ENCODE results near the gene KCNH2. TPM values are rescaled to one million over a fixed set of nuclear protein-coding genes. Genes with fewer than 3 reads are reported as not detected.
A peak's percentile ranks its signal among the peaks of the same experiment; 100 is the strongest.

The KCNH2 gene
- total RNA-seq, 2 experiments from 2014 or later: not detected

DNA sequence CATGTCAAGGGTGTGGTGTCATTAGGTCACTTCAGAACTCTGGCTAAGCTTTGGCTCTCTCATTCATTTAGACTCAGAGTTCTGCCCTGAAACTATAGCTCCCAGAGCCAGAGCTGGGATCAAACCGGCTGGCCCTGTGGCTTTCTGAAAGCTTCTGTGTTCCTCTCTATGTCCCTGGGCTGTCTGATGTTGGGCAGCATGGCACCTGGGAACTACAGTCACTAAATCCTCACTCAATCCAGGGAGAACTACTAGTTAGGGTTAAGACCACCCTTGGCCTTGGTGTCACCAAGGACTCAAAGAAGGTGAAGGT is 32.9 kb upstream of the KCNH2 start:
- peak overlapping the region; percentile 57 for H3K4me3 Mint-ChIP-seq
- H3K9me3 Mint-ChIP-seq (ENCODE audit: insufficient read depth): no peaks in the 10 kb centered on the region
- H3K27me3 Mint-ChIP-seq (ENCODE audit: low read depth): no peaks in the 10 kb centered on the region
- no peak for ATAC-seq
- H3K36me3 Mint-ChIP-seq (ENCODE audit: low read depth): peaks cover 9% of the 10 kb centered on the region
- peak overlapping the region; percentile 91 for H3K27ac Mint-ChIP-seq
- ChIA-PET CTCF (interaction anchor here (0.8 to 6.4 kb wide), 12 partner anchors 9 to 132 kb away, joined by 3 to 35 read pairs (median 5); partner anchors contain the start of gene ABCB8), POLR2A (interaction anchor here (0.8 kb wide), 1 partner anchor 11 kb away, joined by 3 read pairs; no protein-coding TSS in a partner anchor)
- DNase-seq: no peak
- H3K4me1 Mint-ChIP-seq (ENCODE audit: low read depth): peaks cover 82% of the 10 kb centered on the region

DNA sequence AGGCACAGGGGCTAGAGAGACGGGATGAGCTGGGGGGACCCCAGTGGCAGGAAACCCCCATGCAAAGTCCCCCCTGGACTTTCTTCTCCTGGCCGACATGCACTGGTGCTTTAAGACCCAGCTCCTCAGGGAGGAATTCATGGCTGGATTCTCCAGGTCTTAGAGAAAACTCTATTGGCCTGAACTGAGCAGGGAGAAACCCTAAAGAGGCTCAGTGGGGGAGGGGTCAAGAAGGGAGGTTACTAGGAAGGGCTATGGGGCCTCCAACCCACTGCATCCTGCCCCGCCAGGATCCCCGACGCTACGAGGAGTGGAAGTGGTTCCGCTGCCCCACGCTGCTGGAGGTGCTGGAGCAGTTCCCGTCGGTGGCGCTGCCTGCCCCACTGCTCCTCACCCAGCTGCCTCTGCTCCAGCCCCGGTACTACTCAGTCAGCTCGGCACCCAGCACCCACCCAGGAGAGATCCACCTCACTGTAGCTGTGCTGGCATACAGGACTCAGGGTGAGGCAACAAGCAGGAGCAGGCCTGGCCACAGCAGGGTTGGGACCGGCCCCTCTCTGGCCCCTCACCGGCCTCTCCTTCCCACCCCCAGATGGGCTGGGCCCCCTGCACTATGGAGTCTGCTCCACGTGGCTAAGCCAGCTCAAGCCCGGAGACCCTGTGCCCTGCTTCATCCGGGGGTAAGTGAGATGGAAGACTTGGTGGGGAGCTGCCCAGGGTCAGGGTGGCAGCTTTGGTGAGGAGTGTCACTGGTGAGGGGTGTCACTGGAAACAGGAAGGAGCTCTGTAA is 32.4 kb upstream of the KCNH2 start:
- Mint-ChIP-seq H3K4me3 (peak overlapping the region; percentile 57), H3K36me3 (ENCODE audit: low read depth) (peaks cover 9% of the 10 kb centered on the region), H3K27ac (peak overlapping the region; percentile 91), H3K27me3 (ENCODE audit: low read depth) (no peaks in the 10 kb centered on the region), H3K4me1 (ENCODE audit: low read depth) (peaks cover 79% of the 10 kb centered on the region), H3K9me3 (ENCODE audit: insufficient read depth) (no peaks in the 10 kb centered on the region)
- DNase-seq (peak; percentile 59), ATAC-seq (peak; percentile 15)
- POLR2A ChIA-PET: interaction anchor here (0.7 to 1.5 kb wide), 3 partner anchors 12 to 222 kb away, joined by 3 read pairs; partner anchors contain the start of genes ABCB8 and CHPF2
- CTCF ChIA-PET: interaction anchor here (0.8 to 6.4 kb wide), 14 partner anchors 8 to 132 kb away, joined by 3 to 50 read pairs (median 5); partner anchors contain the start of gene ABCB8

DNA sequence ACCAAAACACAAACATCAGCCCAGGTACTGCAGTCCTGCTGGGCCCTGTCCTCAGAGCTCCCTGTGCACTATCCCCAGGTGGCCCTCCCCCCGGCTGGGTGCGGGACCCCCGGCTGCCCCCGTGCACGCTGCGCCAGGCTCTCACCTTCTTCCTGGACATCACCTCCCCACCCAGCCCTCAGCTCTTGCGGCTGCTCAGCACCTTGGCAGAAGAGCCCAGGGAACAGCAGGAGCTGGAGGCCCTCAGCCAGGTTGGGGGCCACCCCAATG is 31.9 kb upstream of the KCNH2 start:
- ChIA-PET CTCF (interaction anchor here (1.0 to 6.4 kb wide), 8 partner anchors 8 to 112 kb away, joined by 4 to 50 read pairs (median 10); partner anchors contain the start of gene ABCB8), POLR2A (interaction anchor here (0.7 to 1.5 kb wide), 2 partner anchors 18 to 222 kb away, joined by 3 read pairs; partner anchors contain the start of genes ABCB8 and CHPF2)
- ATAC-seq (no peak), DNase-seq (no peak)
- Mint-ChIP-seq H3K4me3 (peak overlapping the region; percentile 57), H3K27me3 (ENCODE audit: low read depth) (no peaks in the 10 kb centered on the region), H3K36me3 (ENCODE audit: low read depth) (peaks cover 4% of the 10 kb centered on the region), H3K9me3 (ENCODE audit: insufficient read depth) (no peaks in the 10 kb centered on the region), H3K27ac (peak overlapping the region; percentile 91), H3K4me1 (ENCODE audit: low read depth) (peaks cover 74% of the 10 kb centered on the region)

DNA sequence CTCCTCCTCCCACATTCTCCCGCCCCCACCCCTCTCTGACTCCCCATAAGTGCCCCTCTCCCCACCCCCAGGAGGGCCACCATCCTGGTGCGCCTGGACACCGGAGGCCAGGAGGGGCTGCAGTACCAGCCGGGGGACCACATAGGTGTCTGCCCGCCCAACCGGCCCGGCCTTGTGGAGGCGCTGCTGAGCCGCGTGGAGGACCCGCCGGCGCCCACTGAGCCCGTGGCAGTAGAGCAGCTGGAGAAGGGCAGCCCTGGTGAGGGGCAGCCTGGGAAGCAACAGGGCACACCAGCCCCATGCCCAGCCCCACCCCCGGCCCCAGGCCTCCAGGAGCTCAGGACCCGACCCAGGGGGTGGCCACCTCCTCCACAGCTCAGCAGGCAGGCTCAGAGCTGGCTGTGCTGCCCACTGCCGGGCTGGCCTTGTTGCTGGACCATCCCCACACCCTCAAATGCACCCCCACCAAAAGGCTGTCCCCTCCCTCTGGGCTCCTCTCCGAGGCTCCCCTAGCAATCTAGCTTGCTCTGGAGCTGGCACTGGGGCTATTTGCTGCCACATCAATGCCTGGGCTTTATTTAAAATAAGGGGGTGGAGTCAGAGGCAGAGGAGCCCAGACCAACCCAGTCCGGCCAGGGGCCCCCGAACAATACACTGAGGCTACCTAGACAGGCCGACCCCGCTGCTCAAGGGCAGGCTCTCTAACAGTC is 31.4 kb upstream of the KCNH2 start:
- ChIA-PET CTCF (interaction anchor here (1.0 to 6.4 kb wide), 10 partner anchors 9 to 111 kb away, joined by 4 to 50 read pairs (median 11); partner anchors contain the start of gene ABCB8), POLR2A (interaction anchor here (1.4 to 1.5 kb wide), 2 partner anchors 9 to 19 kb away, joined by 3 read pairs; partner anchors contain the start of gene ABCB8)
- Mint-ChIP-seq H3K9me3 (ENCODE audit: insufficient read depth) (no peaks in the 10 kb centered on the region), H3K27ac (peak overlapping the region; percentile 49), H3K4me1 (ENCODE audit: low read depth) (peaks cover 69% of the 10 kb centered on the region), H3K27me3 (ENCODE audit: low read depth) (no peaks in the 10 kb centered on the region), H3K36me3 (ENCODE audit: low read depth) (peaks cover 2% of the 10 kb centered on the region), H3K4me3 (peak overlapping the region; percentile 76)
- ATAC-seq (no peak), DNase-seq (no peak)

DNA sequence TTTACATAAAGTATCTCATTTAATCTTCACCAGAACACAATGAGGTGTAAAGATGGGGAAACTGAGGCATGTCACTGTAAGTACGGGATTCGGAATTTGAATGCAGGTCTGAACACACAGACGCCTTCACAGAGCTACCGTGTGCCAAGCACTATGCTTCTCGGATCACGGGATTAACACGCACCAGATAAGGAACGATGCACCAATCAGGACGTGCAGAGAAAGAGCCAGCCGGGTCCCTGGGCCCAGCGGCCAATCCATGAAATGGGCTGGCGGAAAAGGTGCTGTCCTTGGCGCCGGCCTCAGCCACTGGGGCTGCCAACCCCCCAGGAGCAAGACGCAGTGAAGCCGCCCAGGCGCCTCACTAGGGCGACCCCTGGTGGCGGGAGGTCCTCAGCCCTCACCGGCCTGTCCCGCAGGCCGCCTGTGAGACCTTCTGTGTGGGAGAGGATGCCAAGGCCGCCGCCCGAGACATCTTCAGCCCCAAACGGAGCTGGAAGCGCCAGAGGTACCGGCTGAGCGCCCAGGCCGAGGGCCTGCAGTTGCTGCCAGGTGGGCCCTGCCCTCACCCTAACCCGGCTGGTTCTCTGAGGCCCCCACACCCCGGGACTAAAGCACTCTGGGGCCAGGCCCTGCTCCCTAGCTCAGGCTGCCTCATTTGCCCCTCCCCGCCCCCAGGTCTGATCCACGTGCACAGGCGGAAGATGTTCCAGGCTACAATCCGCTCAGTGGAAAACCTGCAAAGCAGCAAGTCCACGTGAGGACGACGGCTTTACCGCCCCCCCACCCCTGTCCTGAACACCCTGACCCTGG is 30.6 kb upstream of the KCNH2 start:
- ChIA-PET POLR2A (interaction anchor here (0.8 to 1.5 kb wide), 6 partner anchors 9 to 20 kb away, joined by 3 read pairs; partner anchors contain the start of gene ABCB8), CTCF (interaction anchor here (0.7 to 6.4 kb wide), 18 partner anchors 9 to 236 kb away, joined by 3 to 50 read pairs (median 6); partner anchors contain the start of genes ABCB8 and TMUB1)
- Mint-ChIP-seq H3K27ac (peak overlapping the region; percentile 83), H3K4me1 (ENCODE audit: low read depth) (peaks cover 62% of the 10 kb centered on the region), H3K27me3 (ENCODE audit: low read depth) (no peaks in the 10 kb centered on the region), H3K36me3 (ENCODE audit: low read depth) (no peaks in the 10 kb centered on the region), H3K9me3 (ENCODE audit: insufficient read depth) (no peaks in the 10 kb centered on the region), H3K4me3 (peak overlapping the region; percentile 76)
- ATAC-seq (peak; percentile 62), DNase-seq (peak; percentile 83)

DNA sequence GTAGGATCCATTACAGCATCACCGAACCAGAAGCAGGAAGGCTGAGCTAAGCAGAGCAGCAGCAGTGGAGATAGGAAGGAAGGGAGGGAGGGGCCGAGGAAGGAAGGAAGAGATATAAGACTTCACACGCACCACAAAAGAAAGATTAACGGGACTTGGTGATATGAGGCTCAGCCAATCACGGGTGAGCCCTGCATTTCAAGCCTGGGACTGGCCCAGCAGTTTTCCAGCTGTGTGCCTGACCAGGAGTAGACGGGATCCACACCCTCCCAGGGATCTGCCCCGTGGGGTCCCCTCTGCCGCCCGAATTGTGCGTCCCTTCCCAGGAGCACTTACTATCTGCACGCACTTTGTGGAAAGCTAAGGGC is 30.0 kb upstream of the KCNH2 start:
- ChIA-PET POLR2A (interaction anchor here (0.8 to 1.4 kb wide), 5 partner anchors 9 to 20 kb away, joined by 3 read pairs; partner anchors contain the start of gene ABCB8), CTCF (interaction anchor here (0.7 to 6.4 kb wide), 17 partner anchors 10 to 237 kb away, joined by 3 to 50 read pairs (median 4); partner anchors contain the start of genes ABCB8 and TMUB1)
- Mint-ChIP-seq H3K4me3 (peak overlapping the region; percentile 76), H3K36me3 (ENCODE audit: low read depth) (no peaks in the 10 kb centered on the region), H3K9me3 (ENCODE audit: insufficient read depth) (no peaks in the 10 kb centered on the region), H3K4me1 (ENCODE audit: low read depth) (peaks cover 58% of the 10 kb centered on the region), H3K27ac (peak overlapping the region; percentile 83), H3K27me3 (ENCODE audit: low read depth) (no peaks in the 10 kb centered on the region)
- ATAC-seq: peak; percentile 42
- DNase-seq: peak; percentile 61

DNA sequence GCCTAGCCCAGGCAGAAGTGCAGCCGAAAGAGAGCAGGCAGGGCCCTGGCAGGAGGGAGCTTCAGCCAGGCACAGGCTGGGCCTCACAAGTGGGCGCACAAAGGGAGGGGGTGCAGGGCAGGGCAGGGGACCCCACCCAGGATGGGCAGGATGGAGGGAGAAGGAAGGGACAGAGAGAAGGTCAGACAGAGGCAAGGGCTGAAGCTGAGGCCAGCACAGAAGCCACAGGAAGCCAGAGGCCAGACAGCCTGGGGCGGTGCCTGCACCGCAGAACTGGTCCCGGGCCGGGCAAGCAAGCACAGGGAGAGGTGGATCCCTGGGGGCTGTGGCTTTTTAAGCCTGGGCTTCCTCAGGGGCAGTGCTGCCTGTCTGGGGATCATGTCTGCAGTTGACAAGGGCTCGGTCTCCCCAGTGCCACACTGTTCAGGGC is 29.4 kb upstream of the KCNH2 start:
- ChIA-PET CTCF (interaction anchor here (1.0 to 6.4 kb wide), 11 partner anchors 11 to 237 kb away, joined by 3 to 50 read pairs (median 8); partner anchors contain the start of gene ABCB8), POLR2A (interaction anchor here (1.0 to 1.2 kb wide), 2 partner anchors 13 to 21 kb away, joined by 3 read pairs; partner anchors contain the start of gene ABCB8)
- Mint-ChIP-seq H3K4me1 (ENCODE audit: low read depth) (peaks cover 51% of the 10 kb centered on the region), H3K27me3 (ENCODE audit: low read depth) (no peaks in the 10 kb centered on the region), H3K9me3 (ENCODE audit: insufficient read depth) (no peaks in the 10 kb centered on the region), H3K36me3 (ENCODE audit: low read depth) (no peaks in the 10 kb centered on the region), H3K4me3 (peak overlapping the region; percentile 76), H3K27ac (peak overlapping the region; percentile 83)
- ATAC-seq (no peak), DNase-seq (no peak)

DNA sequence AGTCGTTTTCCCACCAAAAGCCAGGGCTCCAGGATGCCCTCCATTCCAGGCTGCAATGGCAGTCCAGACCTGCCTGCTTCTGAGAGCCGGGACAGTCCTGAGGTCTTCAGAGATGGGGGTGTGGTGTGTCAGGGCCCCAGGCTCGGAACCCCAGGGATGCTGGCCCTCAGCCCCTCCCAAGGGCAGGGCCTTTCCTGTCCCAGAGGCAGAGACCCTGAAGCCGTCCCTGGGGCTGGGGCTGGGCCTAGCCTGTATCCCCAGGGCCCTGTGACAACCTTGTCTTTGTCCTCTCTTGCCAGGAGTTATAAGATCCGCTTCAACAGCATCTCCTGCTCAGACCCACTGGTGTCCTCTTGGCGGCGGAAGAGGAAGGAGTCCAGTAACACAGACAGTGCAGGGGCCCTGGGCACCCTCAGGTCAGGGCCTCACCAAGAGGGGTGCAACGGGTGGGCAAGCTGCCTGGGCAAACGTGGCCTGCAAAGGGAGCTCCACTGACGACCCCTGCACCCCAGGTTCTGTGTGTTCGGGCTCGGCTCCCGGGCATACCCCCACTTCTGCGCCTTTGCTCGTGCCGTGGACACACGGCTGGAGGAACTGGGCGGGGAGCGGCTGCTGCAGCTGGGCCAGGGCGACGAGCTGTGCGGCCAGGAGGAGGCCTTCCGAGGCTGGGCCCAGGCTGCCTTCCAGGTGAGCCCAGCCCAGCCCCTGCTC is 28.6 kb upstream of the KCNH2 start:
- H3K27ac Mint-ChIP-seq: no peak overlapping the region
- H3K4me1 Mint-ChIP-seq (ENCODE audit: low read depth): peaks cover 44% of the 10 kb centered on the region
- no peak for DNase-seq
- no peak for ATAC-seq
- no peak overlapping the region for H3K4me3 Mint-ChIP-seq
- POLR2A ChIA-PET: no interaction called here
- H3K9me3 Mint-ChIP-seq (ENCODE audit: insufficient read depth): no peaks in the 10 kb centered on the region
- CTCF ChIA-PET: interaction anchor here (1.5 to 6.4 kb wide), 7 partner anchors 11 to 109 kb away, joined by 3 to 50 read pairs (median 13); partner anchors contain the start of gene ABCB8
- no peaks in the 10 kb centered on the region for H3K27me3 Mint-ChIP-seq (ENCODE audit: low read depth)
- no peaks in the 10 kb centered on the region for H3K36me3 Mint-ChIP-seq (ENCODE audit: low read depth)

DNA sequence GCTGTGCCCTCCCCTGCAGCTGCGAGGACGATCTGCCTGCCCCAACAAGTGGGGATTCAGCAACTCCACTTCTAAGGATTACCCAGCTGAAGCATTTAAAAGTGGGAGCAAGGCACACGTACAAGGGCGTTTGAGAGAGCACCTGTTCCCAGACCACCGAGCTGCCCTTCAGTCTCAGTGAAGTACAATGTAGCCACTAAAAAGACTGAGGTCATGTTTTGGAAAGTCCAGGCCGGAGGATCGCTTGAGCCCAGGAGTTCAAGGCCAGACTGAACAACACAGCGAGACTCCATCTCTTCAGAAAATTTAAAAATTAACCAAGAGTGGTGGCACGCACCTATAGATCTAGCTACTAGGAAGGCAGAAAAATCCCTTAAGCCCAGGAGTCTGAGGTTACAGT is 27.4 kb upstream of the KCNH2 start:
- no peak overlapping the region for H3K27ac Mint-ChIP-seq
- no peak for ATAC-seq
- POLR2A ChIA-PET: no interaction called here

DNA sequence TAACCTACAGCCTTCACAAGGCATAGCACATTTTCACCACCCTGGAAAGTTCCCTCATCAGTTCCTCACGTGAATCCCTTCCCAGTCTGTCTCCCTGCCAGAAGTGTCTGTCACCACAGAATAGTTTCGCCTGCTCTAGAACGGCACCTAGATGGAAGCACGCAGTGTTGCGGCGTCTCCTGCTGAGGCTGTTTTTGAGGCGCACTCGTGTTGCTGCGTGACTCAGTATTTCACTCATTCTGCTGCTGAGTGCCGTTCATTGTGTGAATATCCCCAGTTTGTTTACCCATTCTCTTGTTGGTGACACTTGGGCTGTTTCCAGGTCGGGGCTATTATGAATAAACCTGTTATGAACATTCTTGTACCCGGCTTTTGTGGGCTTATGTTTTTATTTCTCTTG is 25.5 kb upstream of the KCNH2 start:
- CTCF ChIA-PET: interaction anchor here (0.7 to 2.9 kb wide), 3 partner anchors 9 to 41 kb away, joined by 3 to 8 read pairs (median 4); no protein-coding TSS in a partner anchor
- DNase-seq (no peak), ATAC-seq (no peak)
- Mint-ChIP-seq H3K4me1 (ENCODE audit: low read depth) (peaks cover 25% of the 10 kb centered on the region), H3K4me3 (no peak overlapping the region), H3K27ac (no peak overlapping the region), H3K36me3 (ENCODE audit: low read depth) (no peaks in the 10 kb centered on the region), H3K27me3 (ENCODE audit: low read depth) (no peaks in the 10 kb centered on the region), H3K9me3 (ENCODE audit: insufficient read depth) (no peaks in the 10 kb centered on the region)
- POLR2A ChIA-PET: no interaction called here

More for the DNA sequence above, 27.4 kb upstream of the KCNH2 start:
- no peaks in the 10 kb centered on the region for H3K27me3 Mint-ChIP-seq (ENCODE audit: low read depth)
- CTCF ChIA-PET: interaction anchor here (2.9 to 6.4 kb wide), 2 partner anchors 13 to 21 kb away, joined by 8 to 35 read pairs; no protein-coding TSS in a partner anchor
- DNase-seq: no peak
- no peaks in the 10 kb centered on the region for H3K9me3 Mint-ChIP-seq (ENCODE audit: insufficient read depth)
- H3K4me3 Mint-ChIP-seq: no peak overlapping the region
- peaks cover 39% of the 10 kb centered on the region for H3K4me1 Mint-ChIP-seq (ENCODE audit: low read depth)
- no peaks in the 10 kb centered on the region for H3K36me3 Mint-ChIP-seq (ENCODE audit: low read depth)

Measured in activated CD8-positive, alpha-beta T cell treated with anti-CD3 and anti-CD28 coated beads, Interleukin-2, amount 10 ng/mL, durations not matched to agents 7 days and 5 days (primary cell).